CD14-positive monocyte (primary cell): ENCODE data around the gene SBF2. TPM values are rescaled to one million over a fixed set of nuclear protein-coding genes. Genes with fewer than 3 reads are reported as not detected.

Experiments used
- DNase-seq, 3 donors: peaks; one replicate each; pipeline ENCODE4 v3.0.0-alpha.2; 2011 to 2022
- H2AFZ ChIP-seq: 2 replicates; pipeline ENCODE4 v1.6.0; 2012; ENCODE audit warnings: mild to moderate bottlenecking, low read depth, low read length, inconsistent platforms; ENCODE audit not compliant: insufficient read depth, poor library complexity, severe bottlenecking
- H3K27ac ChIP-seq, 2 donors: 1 replicate in 1 of 2; 2 replicates in 1 of 2; pipeline ENCODE4 v1.5.1; 2012 to 2013; ENCODE audit warnings: low read length in 2 of 2, control low read depth in 1 of 2, inconsistent platforms in 1 of 2, low read depth in 1 of 2, mild to moderate bottlenecking in 1 of 2
- H3K27me3 ChIP-seq, 2 donors: one replicate each; pipeline versions ENCODE4 v1.6.0 to v1.6.1; 2011 to 2013; ENCODE audit warnings: low read length in 2 of 2; ENCODE audit not compliant: control insufficient read depth in 2 of 2, insufficient read depth in 2 of 2
- H3K36me3 ChIP-seq, 2 donors: replicated peaks in 1 of 2; 1 replicate in 1 of 2; 2 replicates in 1 of 2; pipeline versions ENCODE4 v1.5.1 to v1.6.1; 2012 to 2013; ENCODE audit warnings: low read length in 2 of 2, control low read depth in 1 of 2, inconsistent platforms in 1 of 2, mild to moderate bottlenecking in 1 of 2; ENCODE audit not compliant: insufficient read depth in 2 of 2, control insufficient read depth in 1 of 2
- H3K4me1 ChIP-seq, 2 donors: 1 replicate in 1 of 2; 2 replicates in 1 of 2; pipeline versions ENCODE4 v1.5.1 to v1.6.1; 2012 to 2013; ENCODE audit warnings: low read length in 2 of 2, control low read depth in 1 of 2, inconsistent platforms in 1 of 2, mild to moderate bottlenecking in 1 of 2, moderate library complexity in 1 of 2; ENCODE audit not compliant: insufficient read depth in 2 of 2, control insufficient read depth in 1 of 2
- H3K4me2 ChIP-seq: replicated peaks from 2 replicates; pipeline ENCODE3; 2012; ENCODE audit warnings: low read length, moderate library complexity, mild to moderate bottlenecking; ENCODE audit not compliant: poor library complexity, severe bottlenecking; ENCODE audit errors: extremely low read depth
- H3K4me3 ChIP-seq, 3 experiments: fragments of 200-600 bp in 1 of 3; sonication (generic) in 1 of 3; replicated peaks in 1 of 3; 1 replicate in 2 of 3; 2 replicates in 1 of 3; pipeline ENCODE4 v1.5.1; 2011 to 2013; ENCODE audit warnings: low read length in 3 of 3, mild to moderate bottlenecking in 3 of 3, control low read depth in 2 of 3, low read depth in 2 of 3, inconsistent platforms in 1 of 3, moderate library complexity in 1 of 3
- H3K79me2 ChIP-seq: 2 replicates; pipeline ENCODE4 v1.6.0; 2012; ENCODE audit warnings: mild to moderate bottlenecking, control low read depth, inconsistent platforms, low read length, moderate library complexity; ENCODE audit not compliant: insufficient read depth
- H3K9ac ChIP-seq: 2 replicates; pipeline ENCODE4 v1.6.0; 2017; ENCODE audit warnings: low read length, mild to moderate bottlenecking; ENCODE audit not compliant: insufficient read depth, poor library complexity, severe bottlenecking
- H3K9me3 ChIP-seq, 2 donors: replicated peaks in 1 of 2; 1 replicate in 1 of 2; 2 replicates in 1 of 2; pipeline versions ENCODE4 v1.5.1 to v1.6.1; 2012 to 2013; ENCODE audit warnings: low read length in 2 of 2, control low read depth in 1 of 2; ENCODE audit not compliant: control insufficient read depth in 1 of 2, insufficient read depth in 1 of 2
- H4K20me1 ChIP-seq: 2 replicates; pipeline ENCODE4 v1.6.0; 2012; ENCODE audit warnings: mild to moderate bottlenecking, low read length, control low read depth, moderate library complexity; ENCODE audit not compliant: insufficient read depth
- H3K27ac Mint-ChIP-seq, 7 donors: one replicate each; pipeline ENCODE4 v1.8.0; 2020; ENCODE audit warnings: mild to moderate bottlenecking in 7 of 7, mixed read lengths in 7 of 7, moderate library complexity in 6 of 7, inconsistent platforms in 2 of 7
- H3K27me3 Mint-ChIP-seq, 3 donors: one replicate each; pipeline ENCODE4 v1.8.0; 2021 to 2022; ENCODE audit warnings: low read depth in 3 of 3, mild to moderate bottlenecking in 3 of 3, mixed read lengths in 3 of 3, moderate library complexity in 3 of 3, inconsistent platforms in 1 of 3
- H3K36me3 Mint-ChIP-seq, 2 donors: one replicate each; pipeline ENCODE4 v1.8.0; 2020; ENCODE audit warnings: mixed read lengths in 2 of 2, inconsistent platforms in 1 of 2, mild to moderate bottlenecking in 1 of 2
- H3K4me1 Mint-ChIP-seq: one replicate; pipeline ENCODE4 v1.8.0; 2020; ENCODE audit warnings: mild to moderate bottlenecking, mixed read lengths
- H3K4me3 Mint-ChIP-seq, 2 donors: one replicate each; pipeline ENCODE4 v1.8.0; 2020; ENCODE audit warnings: mild to moderate bottlenecking in 2 of 2, mixed read lengths in 2 of 2, moderate library complexity in 1 of 2
- H3K9me3 Mint-ChIP-seq, 7 donors: one replicate each; pipeline ENCODE4 v1.8.0; 2020 to 2022; ENCODE audit warnings: mixed read lengths in 7 of 7, mild to moderate bottlenecking in 6 of 7, moderate library complexity in 6 of 7, inconsistent platforms in 2 of 7
- WGBS: methylation state at CpG from one replicate; pipeline ENCODE4 v1.1.5; 2013; ENCODE audit warnings: missing lambda C conversion rate; ENCODE audit not compliant: insufficient coverage; 5-methylcytosine and 5-hydroxymethylcytosine counted together
- intact Hi-C, 2 donors: fragments of 100-400 bp; cut with micrococcal nuclease; formaldehyde crosslinking; loops; one replicate each; pipeline versions ENCODE4 v1.15.0 to v1.15.1; 2023
- polyA plus RNA-seq, 3 donors: library from polyadenylated mRNA; depleted of rRNA in 1 of 3; unstranded in 2 of 3; stranded (reverse) in 1 of 3; fragments of 300-500 nt in 2 of 3; fragments of >200 nt in 1 of 3; fragmentation: Illumina TruSeq in 2 of 3; gene quantifications; 1 replicate in 2 of 3; 2 replicates in 1 of 3; pipeline ENCODE4 v1.2.3, GENCODE V29; 2012 to 2021
- TF ChIP-seq, protein P1 (sequence below): fragments of 200-600 bp; IDR thresholded peaks from one replicate; pipeline ENCODE4 v1.8.0; 2022; ENCODE audit warnings: antibody characterized with exemption, mild to moderate bottlenecking

Gene SBF2
- polyA plus RNA-seq, 3 donors = 8.9 to 30.7 (median 16.4) TPM

DNA sequence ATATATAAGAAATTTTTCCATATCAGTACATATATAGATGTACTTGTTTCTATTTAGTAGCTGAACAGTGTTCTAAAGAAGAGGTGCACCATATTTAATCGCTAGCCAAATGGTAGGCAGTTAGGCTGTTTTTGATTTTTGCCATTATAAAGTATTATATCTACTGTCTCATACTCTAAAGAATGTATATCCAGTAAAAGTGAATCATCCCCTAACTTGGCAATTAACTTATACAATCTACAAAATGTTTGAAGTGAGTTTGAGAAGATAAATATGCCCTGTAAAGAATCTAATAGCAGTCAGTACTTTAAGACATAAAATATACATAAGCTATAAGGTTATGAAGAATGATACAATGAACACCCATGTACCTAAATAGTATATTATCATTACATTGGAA, 338.6 kb downstream of the SBF2 start:
- no peak overlapping the region for H3K9ac ChIP-seq
- H3K27ac ChIP-seq = no peak overlapping the region
- no peak overlapping the region for H3K4me2 ChIP-seq
- H2AFZ ChIP-seq = no peak overlapping the region
- TF ChIP-seq, protein P1, sequence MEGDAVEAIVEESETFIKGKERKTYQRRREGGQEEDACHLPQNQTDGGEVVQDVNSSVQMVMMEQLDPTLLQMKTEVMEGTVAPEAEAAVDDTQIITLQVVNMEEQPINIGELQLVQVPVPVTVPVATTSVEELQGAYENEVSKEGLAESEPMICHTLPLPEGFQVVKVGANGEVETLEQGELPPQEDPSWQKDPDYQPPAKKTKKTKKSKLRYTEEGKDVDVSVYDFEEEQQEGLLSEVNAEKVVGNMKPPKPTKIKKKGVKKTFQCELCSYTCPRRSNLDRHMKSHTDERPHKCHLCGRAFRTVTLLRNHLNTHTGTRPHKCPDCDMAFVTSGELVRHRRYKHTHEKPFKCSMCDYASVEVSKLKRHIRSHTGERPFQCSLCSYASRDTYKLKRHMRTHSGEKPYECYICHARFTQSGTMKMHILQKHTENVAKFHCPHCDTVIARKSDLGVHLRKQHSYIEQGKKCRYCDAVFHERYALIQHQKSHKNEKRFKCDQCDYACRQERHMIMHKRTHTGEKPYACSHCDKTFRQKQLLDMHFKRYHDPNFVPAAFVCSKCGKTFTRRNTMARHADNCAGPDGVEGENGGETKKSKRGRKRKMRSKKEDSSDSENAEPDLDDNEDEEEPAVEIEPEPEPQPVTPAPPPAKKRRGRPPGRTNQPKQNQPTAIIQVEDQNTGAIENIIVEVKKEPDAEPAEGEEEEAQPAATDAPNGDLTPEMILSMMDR = no peak
- DNase-seq = no peak
- intact Hi-C loops = no loop called here
- H4K20me1 ChIP-seq = no peaks in the 10 kb centered on the region
- Mint-ChIP-seq H3K9me3 (peaks cover 2 to 7% (median 4%) of the 10 kb centered on the region in 7 donors), H3K4me3 (no peak overlapping the region), H3K4me1 (no peaks in the 10 kb centered on the region), H3K27me3 (peaks cover 0 to 3% (median 2%) of the 10 kb centered on the region in 3 donors), H3K27ac (no peak overlapping the region), H3K36me3 (peaks cover 40 to 44% of the 10 kb centered on the region in 2 donors)
- H3K36me3 ChIP-seq = peaks cover 22 to 33% of the 10 kb centered on the region in 2 donors
- WGBS = no CpG with 5 or more reads among the region's 1 CpG
- H3K4me1 ChIP-seq = no peaks in the 10 kb centered on the region
- H3K79me2 ChIP-seq = no peaks in the 10 kb centered on the region
- no peaks in the 10 kb centered on the region for H3K9me3 ChIP-seq
- H3K27me3 ChIP-seq = no peaks in the 10 kb centered on the region
- H3K4me3 ChIP-seq = no peak overlapping the region

DNA sequence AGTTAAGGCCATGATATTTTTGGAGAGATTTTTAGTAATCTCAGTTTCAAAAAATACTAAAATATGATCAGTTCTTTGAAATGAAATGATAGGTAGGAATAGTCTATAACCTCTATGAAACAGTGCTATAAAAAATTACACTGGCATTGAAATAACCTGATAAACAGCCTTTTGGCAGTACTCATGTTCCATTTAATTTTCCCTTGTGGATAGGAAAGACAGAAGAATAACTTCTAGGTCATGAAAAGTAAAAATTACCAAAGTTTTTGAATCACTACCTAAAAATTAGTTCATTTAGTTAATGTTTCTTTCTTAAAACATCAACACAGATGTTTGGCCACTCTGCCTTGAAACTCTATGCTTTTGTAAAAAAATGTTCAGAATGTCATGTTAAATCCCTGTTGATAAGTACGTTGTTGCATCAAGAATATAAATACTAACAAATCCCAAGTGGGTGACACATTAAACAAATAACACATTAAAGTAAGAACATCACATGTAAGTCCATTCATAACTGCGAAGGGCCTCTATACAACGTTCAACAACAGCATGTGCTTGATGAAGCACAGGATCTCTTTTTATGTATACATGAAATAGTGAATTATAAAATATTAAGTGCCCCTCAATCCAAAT, 339.9 kb downstream of the SBF2 start:
- Histone ChIP-seq H3K9me3 (no peaks in the 10 kb centered on the region), H4K20me1 (no peaks in the 10 kb centered on the region), H3K27me3 (no peaks in the 10 kb centered on the region), H3K4me3 (no peak overlapping the region), H3K79me2 (no peaks in the 10 kb centered on the region), H3K36me3 (peaks cover 11 to 20% of the 10 kb centered on the region in 2 donors), H3K27ac (no peak overlapping the region), H3K4me1 (no peaks in the 10 kb centered on the region), H2AFZ (no peak overlapping the region), H3K9ac (no peak overlapping the region), H3K4me2 (no peak overlapping the region)
- TF ChIP-seq, protein P1 = no peak
- no peaks in the 10 kb centered on the region for H3K4me1 Mint-ChIP-seq
- H3K9me3 Mint-ChIP-seq = peaks cover 0 to 7% (median 3%) of the 10 kb centered on the region in 7 donors
- H3K36me3 Mint-ChIP-seq = peaks cover 27 to 31% of the 10 kb centered on the region in 2 donors
- no peak overlapping the region for H3K4me3 Mint-ChIP-seq
- intact Hi-C loops = no loop called here
- no peak for DNase-seq
- H3K27me3 Mint-ChIP-seq = peaks cover 0 to 2% (median 0%) of the 10 kb centered on the region in 3 donors
- no peak overlapping the region for H3K27ac Mint-ChIP-seq
- WGBS = no CpG with 5 or more reads among the region's 3 CpGs
